ENCODE results near the gene ST6GAL2.

ST6GAL2 gene, protein sequence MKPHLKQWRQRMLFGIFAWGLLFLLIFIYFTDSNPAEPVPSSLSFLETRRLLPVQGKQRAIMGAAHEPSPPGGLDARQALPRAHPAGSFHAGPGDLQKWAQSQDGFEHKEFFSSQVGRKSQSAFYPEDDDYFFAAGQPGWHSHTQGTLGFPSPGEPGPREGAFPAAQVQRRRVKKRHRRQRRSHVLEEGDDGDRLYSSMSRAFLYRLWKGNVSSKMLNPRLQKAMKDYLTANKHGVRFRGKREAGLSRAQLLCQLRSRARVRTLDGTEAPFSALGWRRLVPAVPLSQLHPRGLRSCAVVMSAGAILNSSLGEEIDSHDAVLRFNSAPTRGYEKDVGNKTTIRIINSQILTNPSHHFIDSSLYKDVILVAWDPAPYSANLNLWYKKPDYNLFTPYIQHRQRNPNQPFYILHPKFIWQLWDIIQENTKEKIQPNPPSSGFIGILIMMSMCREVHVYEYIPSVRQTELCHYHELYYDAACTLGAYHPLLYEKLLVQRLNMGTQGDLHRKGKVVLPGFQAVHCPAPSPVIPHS

GRCh38 chr2:106885971-106886915, at the start of gene ST6GAL2:
Gene ST6GAL2, minus strand, starts transcription at chr2:106886167. Its CDS starts 42,190 bp downstream, at chr2:106843977.
- Histone ChIP-seq H3K27me3 (ENCODE audit: low read depth, low read length) (no peaks in the 10 kb centered on the region), H3K36me3 (ENCODE audit: control insufficient read depth in 1 of 2, insufficient read depth in 2 of 2, low read length in 2 of 2) (no peaks in the 10 kb centered on the region), H3K9me3 (ENCODE audit: control insufficient read depth in 1 of 2, low read length in 2 of 2) (no peaks in the 10 kb centered on the region), H3K4me3 (ENCODE audit: low read depth in 1 of 2, low read length in 2 of 2) (peak within 1 kb of the TSS; percentile 65 to 90), H3K27ac (ENCODE audit: low read length) (peak within 1 kb of the TSS; percentile 8), H3K4me1 (ENCODE audit: control insufficient read depth in 1 of 2, insufficient read depth in 2 of 2, low read length in 2 of 2) (peaks cover 0 to 13% of the 10 kb centered on the region in 2 donors)

DNA sequence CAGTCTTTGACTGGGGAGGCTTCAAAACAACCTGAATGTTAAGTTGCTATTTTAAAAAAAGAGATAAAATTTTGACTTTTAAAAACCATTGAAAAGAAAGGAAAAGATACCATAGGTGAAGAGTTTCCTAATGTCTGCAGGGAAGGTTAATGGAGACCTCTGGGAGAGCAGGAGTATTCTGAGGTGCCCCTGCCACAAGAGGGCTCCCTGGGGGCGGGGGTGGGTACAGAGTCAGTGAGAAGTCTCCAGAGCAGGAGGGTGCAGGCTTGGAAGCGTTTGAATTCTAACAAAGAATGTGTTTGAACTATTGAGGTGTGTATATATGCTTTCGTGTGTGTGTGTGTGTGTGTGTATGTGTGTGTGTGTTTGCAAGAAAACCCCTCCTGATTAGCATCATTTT, 46.7 kb upstream of the ST6GAL2 start:
- H3K9me3 ChIP-seq (ENCODE audit: control insufficient read depth in 1 of 2, low read length in 2 of 2), result no peaks in the 10 kb centered on the region
- H3K36me3 ChIP-seq (ENCODE audit: control insufficient read depth in 1 of 2, insufficient read depth in 2 of 2, low read length in 2 of 2), result no peaks in the 10 kb centered on the region
- H3K27ac ChIP-seq (ENCODE audit: low read length), result no peak overlapping the region
- no peaks in the 10 kb centered on the region for H3K4me1 ChIP-seq (ENCODE audit: control insufficient read depth in 1 of 2, insufficient read depth in 2 of 2, low read length in 2 of 2)
- no peak overlapping the region for H3K4me3 ChIP-seq (ENCODE audit: low read depth in 1 of 2, low read length in 2 of 2)
- H3K27me3 ChIP-seq (ENCODE audit: low read depth, low read length), result no peaks in the 10 kb centered on the region

- peaks cover 0 to 3% of the 10 kb centered on the region in 2 donors for H3K9me3 ChIP-seq (ENCODE audit: control insufficient read depth in 1 of 2, low read length in 2 of 2)
- H3K4me3 ChIP-seq (ENCODE audit: low read depth in 1 of 2, low read length in 2 of 2), result no peak overlapping the region
- H3K27me3 ChIP-seq (ENCODE audit: low read depth, low read length), result no peaks in the 10 kb centered on the region
- no peaks in the 10 kb centered on the region for H3K36me3 ChIP-seq (ENCODE audit: control insufficient read depth in 1 of 2, insufficient read depth in 2 of 2, low read length in 2 of 2)
- H3K27ac ChIP-seq (ENCODE audit: low read length), result no peak overlapping the region
- H3K4me1 ChIP-seq (ENCODE audit: control insufficient read depth in 1 of 2, insufficient read depth in 2 of 2, low read length in 2 of 2), result no peaks in the 10 kb centered on the region
Measured at GRCh38 chr2:106931717-106932335, 45.9 kb upstream of the ST6GAL2 start.

GRCh38 chr2:106921451-106921850, 35.5 kb upstream of the ST6GAL2 start:
- no peak overlapping the region for H3K27ac ChIP-seq (ENCODE audit: low read length)
- H3K4me1 ChIP-seq (ENCODE audit: control insufficient read depth in 1 of 2, insufficient read depth in 2 of 2, low read length in 2 of 2), result no peaks in the 10 kb centered on the region
- no peaks in the 10 kb centered on the region for H3K27me3 ChIP-seq (ENCODE audit: low read depth, low read length)
- H3K4me3 ChIP-seq (ENCODE audit: low read depth in 1 of 2, low read length in 2 of 2), result no peak overlapping the region
- peaks cover 0 to 4% of the 10 kb centered on the region in 2 donors for H3K9me3 ChIP-seq (ENCODE audit: control insufficient read depth in 1 of 2, low read length in 2 of 2)
- no peaks in the 10 kb centered on the region for H3K36me3 ChIP-seq (ENCODE audit: control insufficient read depth in 1 of 2, insufficient read depth in 2 of 2, low read length in 2 of 2)

GRCh38 chr2:106919012-106919411, 33.0 kb upstream of the ST6GAL2 start:
- Histone ChIP-seq H3K4me3 (ENCODE audit: low read depth in 1 of 2, low read length in 2 of 2) (no peak overlapping the region), H3K27me3 (ENCODE audit: low read depth, low read length) (no peaks in the 10 kb centered on the region), H3K27ac (ENCODE audit: low read length) (no peak overlapping the region), H3K36me3 (ENCODE audit: control insufficient read depth in 1 of 2, insufficient read depth in 2 of 2, low read length in 2 of 2) (no peaks in the 10 kb centered on the region), H3K9me3 (ENCODE audit: control insufficient read depth in 1 of 2, low read length in 2 of 2) (peaks cover 0 to 4% of the 10 kb centered on the region in 2 donors), H3K4me1 (ENCODE audit: control insufficient read depth in 1 of 2, insufficient read depth in 2 of 2, low read length in 2 of 2) (no peaks in the 10 kb centered on the region)

DNA sequence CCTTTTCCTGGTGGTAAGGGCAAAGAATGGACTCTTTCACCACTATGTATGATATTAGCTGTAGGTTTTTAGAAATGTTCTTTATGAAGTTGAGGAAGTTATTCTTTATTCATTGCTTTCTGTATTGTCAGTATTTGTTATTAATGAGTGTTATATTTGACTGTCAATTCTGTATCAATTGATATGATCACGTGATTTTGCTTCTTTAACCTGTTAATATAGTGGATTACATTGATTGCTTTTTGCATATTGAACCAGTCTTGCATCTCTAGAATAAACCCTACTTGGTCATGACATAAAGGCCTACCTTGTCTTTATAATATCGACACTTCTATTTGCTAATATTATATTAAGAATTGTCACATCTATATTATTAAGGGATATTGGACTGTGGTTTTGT, 18.3 kb upstream of the ST6GAL2 start:
- Histone ChIP-seq H3K4me1 (ENCODE audit: control insufficient read depth in 1 of 2, insufficient read depth in 2 of 2, low read length in 2 of 2) (no peaks in the 10 kb centered on the region), H3K9me3 (ENCODE audit: control insufficient read depth in 1 of 2, low read length in 2 of 2) (peaks cover 0 to 2% of the 10 kb centered on the region in 2 donors), H3K36me3 (ENCODE audit: control insufficient read depth in 1 of 2, insufficient read depth in 2 of 2, low read length in 2 of 2) (no peaks in the 10 kb centered on the region), H3K27ac (ENCODE audit: low read length) (no peak overlapping the region), H3K27me3 (ENCODE audit: low read depth, low read length) (no peaks in the 10 kb centered on the region), H3K4me3 (ENCODE audit: low read depth in 1 of 2, low read length in 2 of 2) (no peak overlapping the region)

DNA sequence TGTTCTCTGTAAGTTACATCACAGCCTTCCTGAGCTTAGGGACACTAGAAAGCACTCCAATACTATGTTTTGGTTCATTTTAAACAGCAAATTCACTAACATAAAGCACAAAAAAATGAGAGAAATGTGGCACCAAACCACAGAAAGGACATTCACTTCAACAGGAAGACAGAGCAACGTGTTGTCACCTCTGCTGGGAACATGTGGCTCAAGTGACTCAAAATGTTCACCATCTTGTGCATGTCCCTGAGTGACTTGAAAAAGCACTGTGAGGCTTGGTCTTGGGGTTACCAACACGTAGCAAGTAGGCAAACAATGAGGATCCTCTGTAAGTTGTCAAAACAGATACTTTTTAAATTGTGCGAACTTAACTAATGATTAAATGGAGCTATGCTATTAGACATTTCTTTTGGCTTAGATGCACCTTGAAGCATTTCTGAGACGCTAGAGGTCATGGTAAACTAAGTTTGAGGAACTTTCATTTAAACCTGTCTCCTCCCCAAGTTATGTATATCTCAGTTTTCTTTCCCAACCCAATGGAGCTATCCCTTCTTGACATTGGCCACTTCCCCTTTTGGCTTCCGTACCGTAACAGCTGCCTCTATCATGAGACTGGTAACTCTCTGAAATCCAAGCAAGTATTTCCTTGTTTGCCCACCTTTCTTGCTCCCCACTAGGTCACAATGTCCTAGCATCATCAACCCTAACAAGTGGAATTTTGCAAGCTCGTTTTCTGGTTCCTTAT, 14.0 kb upstream of the ST6GAL2 start:
- H3K36me3 ChIP-seq (ENCODE audit: control insufficient read depth in 1 of 2, insufficient read depth in 2 of 2, low read length in 2 of 2), result no peaks in the 10 kb centered on the region
- no peaks in the 10 kb centered on the region for H3K27me3 ChIP-seq (ENCODE audit: low read depth, low read length)
- H3K9me3 ChIP-seq (ENCODE audit: control insufficient read depth in 1 of 2, low read length in 2 of 2), result peaks cover 0 to 2% of the 10 kb centered on the region in 2 donors
- no peak overlapping the region for H3K4me3 ChIP-seq (ENCODE audit: low read depth in 1 of 2, low read length in 2 of 2)
- H3K27ac ChIP-seq (ENCODE audit: low read length), result no peak overlapping the region
- H3K4me1 ChIP-seq (ENCODE audit: control insufficient read depth in 1 of 2, insufficient read depth in 2 of 2, low read length in 2 of 2), result no peaks in the 10 kb centered on the region

GRCh38 chr2:106894545-106894944, 8.6 kb upstream of the ST6GAL2 start:
- Histone ChIP-seq H3K4me3 (ENCODE audit: low read depth in 1 of 2, low read length in 2 of 2) (no peak overlapping the region), H3K27me3 (ENCODE audit: low read depth, low read length) (no peaks in the 10 kb centered on the region), H3K36me3 (ENCODE audit: control insufficient read depth in 1 of 2, insufficient read depth in 2 of 2, low read length in 2 of 2) (no peaks in the 10 kb centered on the region)

GRCh38 chr2:106892048-106892447, 6.1 kb upstream of the ST6GAL2 start:
- no peak overlapping the region for H3K4me3 ChIP-seq (ENCODE audit: low read depth in 1 of 2, low read length in 2 of 2)
- no peaks in the 10 kb centered on the region for H3K36me3 ChIP-seq (ENCODE audit: control insufficient read depth in 1 of 2, insufficient read depth in 2 of 2, low read length in 2 of 2)
- H3K9me3 ChIP-seq (ENCODE audit: control insufficient read depth in 1 of 2, low read length in 2 of 2), result no peaks in the 10 kb centered on the region
- H3K27me3 ChIP-seq (ENCODE audit: low read depth, low read length), result no peaks in the 10 kb centered on the region
- H3K4me1 ChIP-seq (ENCODE audit: control insufficient read depth in 1 of 2, insufficient read depth in 2 of 2, low read length in 2 of 2), result peaks cover 0 to 6% of the 10 kb centered on the region in 2 donors
- H3K27ac ChIP-seq (ENCODE audit: low read length), result no peak overlapping the region

More at GRCh38 chr2:106894545-106894944, 8.6 kb upstream of the ST6GAL2 start:
- H3K9me3 ChIP-seq (ENCODE audit: control insufficient read depth in 1 of 2, low read length in 2 of 2), result no peaks in the 10 kb centered on the region
- no peak overlapping the region for H3K27ac ChIP-seq (ENCODE audit: low read length)
- no peaks in the 10 kb centered on the region for H3K4me1 ChIP-seq (ENCODE audit: control insufficient read depth in 1 of 2, insufficient read depth in 2 of 2, low read length in 2 of 2)

GRCh38 chr2:106890606-106891005, 4.6 kb upstream of the ST6GAL2 start:
- Histone ChIP-seq H3K4me1 (ENCODE audit: control insufficient read depth in 1 of 2, insufficient read depth in 2 of 2, low read length in 2 of 2) (peaks cover 0 to 10% of the 10 kb centered on the region in 2 donors), H3K9me3 (ENCODE audit: control insufficient read depth in 1 of 2, low read length in 2 of 2) (no peaks in the 10 kb centered on the region), H3K4me3 (ENCODE audit: low read depth in 1 of 2, low read length in 2 of 2) (no peak overlapping the region), H3K27ac (ENCODE audit: low read length) (no peak overlapping the region), H3K36me3 (ENCODE audit: control insufficient read depth in 1 of 2, insufficient read depth in 2 of 2, low read length in 2 of 2) (no peaks in the 10 kb centered on the region), H3K27me3 (ENCODE audit: low read depth, low read length) (no peaks in the 10 kb centered on the region)
